T-helper 1 cell treated with Interleukin-12 subunit alpha and Interleukin-12 subunit beta and Interleukin-4 antibody, amounts not matched to agents 30 μg/mL and 1 μg/mL, for 36 hours (primary cell): ENCODE measurements around the gene XAGE2.
"Not testable (repeated sequence)": the region's sequence is repeated elsewhere in the genome, so short reads cannot be mapped to it uniquely, and the experiment has no call there.

Experiments used
- H3K27ac Mint-ChIP-seq: one replicate; pipeline ENCODE4 v1.8.0; 2021; ENCODE audit warnings: mild to moderate bottlenecking, mixed read lengths
- H3K27me3 Mint-ChIP-seq: one replicate; pipeline ENCODE4 v1.8.0; 2021; ENCODE audit warnings: low read depth, mixed read lengths
- H3K36me3 Mint-ChIP-seq: one replicate; pipeline ENCODE4 v1.8.0; 2021; ENCODE audit warnings: low read depth, mixed read lengths
- H3K4me1 Mint-ChIP-seq: one replicate; pipeline ENCODE4 v1.8.0; 2021; ENCODE audit warnings: low read depth, mixed read lengths
- H3K4me3 Mint-ChIP-seq: one replicate; pipeline ENCODE4 v1.8.0; 2021; ENCODE audit warnings: mild to moderate bottlenecking, moderate library complexity, mixed read lengths
- H3K9me3 Mint-ChIP-seq: one replicate; pipeline ENCODE4 v1.8.0; 2021; ENCODE audit warnings: mixed read lengths

XAGE2 gene

GRCh38 chrX:52368368-52369055, at the start of gene XAGE2:
Gene XAGE2 (plus strand): TSS chrX:52369021. CDS start chrX:52370015, 994 bp downstream.
- Mint-ChIP-seq H3K9me3 (no peaks in the 10 kb centered on the region), H3K4me1 (no peaks in the 10 kb centered on the region), H3K27me3 (no peaks in the 10 kb centered on the region), H3K27ac (no peak within 1 kb of the TSS), H3K4me3 (no peak within 1 kb of the TSS), H3K36me3 (no peaks in the 10 kb centered on the region)

- no peak overlapping the region for H3K4me3 Mint-ChIP-seq
- no peaks in the 10 kb centered on the region for H3K36me3 Mint-ChIP-seq
- no peak overlapping the region for H3K27ac Mint-ChIP-seq
- no peaks in the 10 kb centered on the region for H3K4me1 Mint-ChIP-seq
- H3K27me3 Mint-ChIP-seq: no peaks in the 10 kb centered on the region
- peaks cover 8% of the 10 kb centered on the region for H3K9me3 Mint-ChIP-seq
These were observed 31.4 kb upstream of the XAGE2 start for GRCh38 chrX:52337410-52337809.

- Mint-ChIP-seq H3K27me3 (no peaks in the 10 kb centered on the region), H3K4me1 (peaks cover 2% of the 10 kb centered on the region), H3K4me3 (no peak overlapping the region), H3K9me3 (no peaks in the 10 kb centered on the region), H3K27ac (no peak overlapping the region), H3K36me3 (no peaks in the 10 kb centered on the region)
These were observed 27.3 kb upstream of the XAGE2 start for GRCh38 chrX:52341493-52341892.

- H3K27me3 Mint-ChIP-seq, H3K27ac Mint-ChIP-seq, H3K9me3 Mint-ChIP-seq: not testable (repeated sequence)
These were observed 25.7 kb upstream of the XAGE2 start for GRCh38 chrX:52343131-52343530.

GRCh38 chrX:52345402-52345801, 23.4 kb upstream of the XAGE2 start:
- not testable (repeated sequence) for H3K9me3 Mint-ChIP-seq, H3K27ac Mint-ChIP-seq, H3K36me3 Mint-ChIP-seq, H3K4me1 Mint-ChIP-seq, H3K4me3 Mint-ChIP-seq, H3K27me3 Mint-ChIP-seq

More at GRCh38 chrX:52343131-52343530, 25.7 kb upstream of the XAGE2 start:
- not testable (repeated sequence) for H3K4me3 Mint-ChIP-seq, H3K4me1 Mint-ChIP-seq, H3K36me3 Mint-ChIP-seq

GRCh38 chrX:52346174-52347165, 22.4 kb upstream of the XAGE2 start:
- no peaks in the 10 kb centered on the region for H3K27me3 Mint-ChIP-seq
- no peak overlapping the region for H3K27ac Mint-ChIP-seq
- no peaks in the 10 kb centered on the region for H3K36me3 Mint-ChIP-seq
- no peaks in the 10 kb centered on the region for H3K9me3 Mint-ChIP-seq
- H3K4me3 Mint-ChIP-seq: no peak overlapping the region
- peaks cover 2% of the 10 kb centered on the region for H3K4me1 Mint-ChIP-seq

GRCh38 chrX:52349681-52350080, 19.1 kb upstream of the XAGE2 start:
- Mint-ChIP-seq H3K4me1 (peaks cover 2% of the 10 kb centered on the region), H3K27me3 (no peaks in the 10 kb centered on the region), H3K27ac (no peak overlapping the region), H3K9me3 (no peaks in the 10 kb centered on the region), H3K36me3 (no peaks in the 10 kb centered on the region), H3K4me3 (no peak overlapping the region)

- Mint-ChIP-seq H3K36me3 (no peaks in the 10 kb centered on the region), H3K4me1 (no peaks in the 10 kb centered on the region), H3K9me3 (no peaks in the 10 kb centered on the region), H3K27ac (no peak overlapping the region), H3K27me3 (no peaks in the 10 kb centered on the region), H3K4me3 (no peak overlapping the region)
These were observed 16.3 kb upstream of the XAGE2 start for GRCh38 chrX:52352551-52352950.

GRCh38 chrX:52353838-52354237, 15.0 kb upstream of the XAGE2 start:
- H3K36me3 Mint-ChIP-seq: no peaks in the 10 kb centered on the region
- no peak overlapping the region for H3K27ac Mint-ChIP-seq
- no peak overlapping the region for H3K4me3 Mint-ChIP-seq
- H3K27me3 Mint-ChIP-seq: no peaks in the 10 kb centered on the region
- H3K4me1 Mint-ChIP-seq: no peaks in the 10 kb centered on the region
- no peaks in the 10 kb centered on the region for H3K9me3 Mint-ChIP-seq

- Mint-ChIP-seq H3K27ac (no peak overlapping the region), H3K4me1 (no peaks in the 10 kb centered on the region), H3K9me3 (no peaks in the 10 kb centered on the region), H3K27me3 (no peaks in the 10 kb centered on the region), H3K4me3 (no peak overlapping the region), H3K36me3 (no peaks in the 10 kb centered on the region)
These were observed 13.7 kb upstream of the XAGE2 start for GRCh38 chrX:52355108-52355507.

- Mint-ChIP-seq H3K27me3 (peaks cover 6% of the 10 kb centered on the region), H3K9me3 (no peaks in the 10 kb centered on the region), H3K4me1 (no peaks in the 10 kb centered on the region), H3K27ac (no peak overlapping the region), H3K4me3 (no peak overlapping the region), H3K36me3 (no peaks in the 10 kb centered on the region)
These were observed 9.1 kb upstream of the XAGE2 start for GRCh38 chrX:52359614-52360232.

GRCh38 chrX:52361941-52362340, 6.9 kb upstream of the XAGE2 start:
- H3K27me3 Mint-ChIP-seq: peaks cover 6% of the 10 kb centered on the region
- no peak overlapping the region for H3K27ac Mint-ChIP-seq
- H3K4me1 Mint-ChIP-seq: no peaks in the 10 kb centered on the region
- H3K4me3 Mint-ChIP-seq: no peak overlapping the region
- no peaks in the 10 kb centered on the region for H3K36me3 Mint-ChIP-seq
- H3K9me3 Mint-ChIP-seq: no peaks in the 10 kb centered on the region

GRCh38 chrX:52363247-52363883, 5.5 kb upstream of the XAGE2 start:
- Mint-ChIP-seq H3K4me3 (no peak overlapping the region), H3K9me3 (no peaks in the 10 kb centered on the region), H3K36me3 (no peaks in the 10 kb centered on the region), H3K27me3 (peaks cover 6% of the 10 kb centered on the region), H3K4me1 (no peaks in the 10 kb centered on the region), H3K27ac (no peak overlapping the region)

- Mint-ChIP-seq H3K27me3 (no peaks in the 10 kb centered on the region), H3K27ac (no peak overlapping the region), H3K9me3 (no peaks in the 10 kb centered on the region), H3K4me3 (no peak overlapping the region), H3K36me3 (no peaks in the 10 kb centered on the region), H3K4me1 (no peaks in the 10 kb centered on the region)
These were observed 10.0 kb downstream of the XAGE2 start for GRCh38 chrX:52378870-52379269.
